OCI-M1 (cell line): ENCODE measurements around the gene ABCG1.
A peak's percentile ranks its signal among the peaks of the same experiment; 100 is the strongest.

Source experiments
- DNase-seq: peaks from one replicate; lab custom pipeline; 2025; lab: John Stamatoyannopoulos, UW

Gene ABCG1

GRCh38 chr21:42307106-42307505 lies 88.2 kb downstream of the ABCG1 start:
- DNase-seq = no peak

GRCh38 chr21:42308161-42308913 lies 89.4 kb downstream of the ABCG1 start:
- DNase-seq = no peak

- no peak for DNase-seq
Measured at GRCh38 chr21:42308914-42309752, 90.2 kb downstream of the ABCG1 start.

GRCh38 chr21:42309753-42310213 lies 90.8 kb downstream of the ABCG1 start:
- DNase-seq = peak; percentile 84

- DNase-seq = no peak
Measured at GRCh38 chr21:42310411-42311001, 91.6 kb downstream of the ABCG1 start.

GRCh38 chr21:42311160-42311559 lies 92.2 kb downstream of the ABCG1 start:
- DNase-seq = no peak

GRCh38 chr21:42311816-42312625 lies 93.1 kb downstream of the ABCG1 start:
- DNase-seq = no peak

GRCh38 chr21:42312626-42313104 lies 93.7 kb downstream of the ABCG1 start:
- DNase-seq = no peak

- DNase-seq = peak; percentile 19
Measured at GRCh38 chr21:42313501-42313969, 94.6 kb downstream of the ABCG1 start.

GRCh38 chr21:42314616-42315295 lies 95.8 kb downstream of the ABCG1 start:
- DNase-seq = no peak

- DNase-seq = no peak
Measured at GRCh38 chr21:42315296-42315891, 96.5 kb downstream of the ABCG1 start, which contains the start of gene TFF3. Gene TFF3, minus strand, starts transcription at chr21:42315409. Its CDS starts 35 bp downstream, at chr21:42315374.

GRCh38 chr21:42316891-42317290 lies 98.0 kb downstream of the ABCG1 start:
- no peak for DNase-seq

GRCh38 chr21:42317341-42317741 lies 98.4 kb downstream of the ABCG1 start:
- no peak for DNase-seq

- DNase-seq = no peak
Measured at GRCh38 chr21:42317826-42318746, 99.1 kb downstream of the ABCG1 start.

GRCh38 chr21:42319376-42319775 lies 100.4 kb downstream of the ABCG1 start:
- DNase-seq = peak; percentile 19

- no peak for DNase-seq
Measured at GRCh38 chr21:42319851-42320572, 101.1 kb downstream of the ABCG1 start.

GRCh38 chr21:42320791-42321190 lies 101.9 kb downstream of the ABCG1 start:
- DNase-seq = no peak

GRCh38 chr21:42321231-42321630 lies 102.3 kb downstream of the ABCG1 start:
- DNase-seq = no peak

GRCh38 chr21:42321845-42322244 lies 102.9 kb downstream of the ABCG1 start:
- no peak for DNase-seq
